Measurements from ENCODE around the gene ZACN.

Gene ZACN

GRCh38 chr17:76103274-76104139, 24.5 kb downstream of the ZACN start, which contains the start of gene EXOC7:
Gene EXOC7, minus strand, starts transcription at chr17:76103787. Its CDS starts 95 bp downstream, at chr17:76103692.
- peaks cover 6% of the 10 kb centered on the region for H3K36me3 ChIP-seq (ENCODE audit: control insufficient read depth, insufficient read depth, low read length)
- H3K27me3 ChIP-seq (ENCODE audit: control insufficient read depth, insufficient read depth, low read length) = no peaks in the 10 kb centered on the region
- H3K4me1 ChIP-seq (ENCODE audit: control insufficient read depth, insufficient read depth, low read length) = peaks cover 26% of the 10 kb centered on the region
- H3K4me3 ChIP-seq (ENCODE audit: low read length) = peak within 1 kb of the TSS; percentile 92
- H3K9ac ChIP-seq (ENCODE audit: low read length) = peak within 1 kb of the TSS; percentile 87
- no peaks in the 10 kb centered on the region for H3K9me3 ChIP-seq (ENCODE audit: control insufficient read depth, low read length)

GRCh38 chr17:76104140-76104895, 25.3 kb downstream of the ZACN start:
- Histone ChIP-seq H3K36me3 (ENCODE audit: control insufficient read depth, insufficient read depth, low read length) (peaks cover 6% of the 10 kb centered on the region), H3K9me3 (ENCODE audit: control insufficient read depth, low read length) (no peaks in the 10 kb centered on the region), H3K4me1 (ENCODE audit: control insufficient read depth, insufficient read depth, low read length) (peaks cover 26% of the 10 kb centered on the region), H3K27me3 (ENCODE audit: control insufficient read depth, insufficient read depth, low read length) (no peaks in the 10 kb centered on the region), H3K9ac (ENCODE audit: low read length) (peak overlapping the region; percentile 87), H3K4me3 (ENCODE audit: low read length) (peak overlapping the region; percentile 92)

DNA sequence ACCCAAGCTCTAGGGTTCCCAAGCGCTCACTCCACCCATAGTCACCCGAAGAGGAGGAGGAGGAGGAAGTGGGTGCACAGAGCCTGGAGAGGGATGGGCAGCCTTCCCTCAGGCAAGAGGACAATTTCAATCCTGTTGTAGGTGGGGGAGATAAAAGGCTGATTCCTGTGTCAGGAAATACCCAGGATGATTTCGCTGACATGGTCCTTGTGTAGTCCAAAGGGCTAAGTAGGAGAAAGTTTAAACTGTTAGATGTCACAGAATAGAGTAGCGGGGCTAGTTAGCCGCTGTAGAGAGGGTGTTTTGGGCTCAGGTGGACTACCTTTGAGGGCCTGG, 25.9 kb downstream of the ZACN start:
- no peak overlapping the region for H3K4me3 ChIP-seq (ENCODE audit: low read length)
- peaks cover 6% of the 10 kb centered on the region for H3K36me3 ChIP-seq (ENCODE audit: control insufficient read depth, insufficient read depth, low read length)
- H3K27me3 ChIP-seq (ENCODE audit: control insufficient read depth, insufficient read depth, low read length) = no peaks in the 10 kb centered on the region
- no peak overlapping the region for H3K9ac ChIP-seq (ENCODE audit: low read length)
- peaks cover 26% of the 10 kb centered on the region for H3K4me1 ChIP-seq (ENCODE audit: control insufficient read depth, insufficient read depth, low read length)
- no peaks in the 10 kb centered on the region for H3K9me3 ChIP-seq (ENCODE audit: control insufficient read depth, low read length)

DNA sequence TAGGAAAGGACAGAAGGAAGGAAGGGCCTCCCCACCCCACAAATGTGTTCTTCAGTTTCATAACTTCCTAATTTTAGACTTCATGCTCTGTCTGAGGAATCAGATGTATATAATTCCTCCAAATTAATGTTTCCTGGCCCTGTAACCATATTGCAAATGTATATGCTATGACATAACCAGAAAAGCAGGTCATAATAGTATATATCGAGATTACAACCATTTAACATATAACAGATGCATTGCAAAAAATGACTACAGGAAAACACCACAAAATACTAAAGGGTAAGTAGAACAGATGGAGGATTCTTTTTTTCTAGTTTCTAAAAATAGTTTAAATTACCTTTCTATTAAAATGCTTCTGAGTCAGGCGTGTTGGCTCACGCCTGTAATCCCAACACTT, 27.7 kb downstream of the ZACN start:
- H3K9ac ChIP-seq (ENCODE audit: low read length) = no peak overlapping the region
- H3K27me3 ChIP-seq (ENCODE audit: control insufficient read depth, insufficient read depth, low read length) = no peaks in the 10 kb centered on the region
- no peaks in the 10 kb centered on the region for H3K36me3 ChIP-seq (ENCODE audit: control insufficient read depth, insufficient read depth, low read length)
- peaks cover 26% of the 10 kb centered on the region for H3K4me1 ChIP-seq (ENCODE audit: control insufficient read depth, insufficient read depth, low read length)
- no peaks in the 10 kb centered on the region for H3K9me3 ChIP-seq (ENCODE audit: control insufficient read depth, low read length)
- no peak overlapping the region for H3K4me3 ChIP-seq (ENCODE audit: low read length)

GRCh38 chr17:76107509-76107908, 28.5 kb downstream of the ZACN start:
- Histone ChIP-seq H3K4me1 (ENCODE audit: control insufficient read depth, insufficient read depth, low read length) (peaks cover 26% of the 10 kb centered on the region), H3K4me3 (ENCODE audit: low read length) (no peak overlapping the region), H3K9me3 (ENCODE audit: control insufficient read depth, low read length) (no peaks in the 10 kb centered on the region), H3K27me3 (ENCODE audit: control insufficient read depth, insufficient read depth, low read length) (no peaks in the 10 kb centered on the region), H3K36me3 (ENCODE audit: control insufficient read depth, insufficient read depth, low read length) (no peaks in the 10 kb centered on the region), H3K9ac (ENCODE audit: low read length) (no peak overlapping the region)

GRCh38 chr17:76111956-76112355, 33.0 kb downstream of the ZACN start:
- no peaks in the 10 kb centered on the region for H3K36me3 ChIP-seq (ENCODE audit: control insufficient read depth, insufficient read depth, low read length)
- H3K9me3 ChIP-seq (ENCODE audit: control insufficient read depth, low read length) = no peaks in the 10 kb centered on the region
- no peak overlapping the region for H3K9ac ChIP-seq (ENCODE audit: low read length)
- H3K4me3 ChIP-seq (ENCODE audit: low read length) = no peak overlapping the region
- no peaks in the 10 kb centered on the region for H3K4me1 ChIP-seq (ENCODE audit: control insufficient read depth, insufficient read depth, low read length)
- H3K27me3 ChIP-seq (ENCODE audit: control insufficient read depth, insufficient read depth, low read length) = no peaks in the 10 kb centered on the region

- no peak overlapping the region for H3K9ac ChIP-seq (ENCODE audit: low read length)
- no peaks in the 10 kb centered on the region for H3K4me1 ChIP-seq (ENCODE audit: control insufficient read depth, insufficient read depth, low read length)
- H3K27me3 ChIP-seq (ENCODE audit: control insufficient read depth, insufficient read depth, low read length) = no peaks in the 10 kb centered on the region
- no peaks in the 10 kb centered on the region for H3K9me3 ChIP-seq (ENCODE audit: control insufficient read depth, low read length)
- no peak overlapping the region for H3K4me3 ChIP-seq (ENCODE audit: low read length)
- H3K36me3 ChIP-seq (ENCODE audit: control insufficient read depth, insufficient read depth, low read length) = no peaks in the 10 kb centered on the region
These were observed 36.3 kb downstream of the ZACN start for GRCh38 chr17:76115138-76115754.

GRCh38 chr17:76119409-76120371, 40.7 kb downstream of the ZACN start:
- Histone ChIP-seq H3K9me3 (ENCODE audit: control insufficient read depth, low read length) (no peaks in the 10 kb centered on the region), H3K4me3 (ENCODE audit: low read length) (no peak overlapping the region), H3K36me3 (ENCODE audit: control insufficient read depth, insufficient read depth, low read length) (no peaks in the 10 kb centered on the region), H3K4me1 (ENCODE audit: control insufficient read depth, insufficient read depth, low read length) (peaks cover 8% of the 10 kb centered on the region), H3K27me3 (ENCODE audit: control insufficient read depth, insufficient read depth, low read length) (no peaks in the 10 kb centered on the region), H3K9ac (ENCODE audit: low read length) (no peak overlapping the region)

GRCh38 chr17:76120658-76121008, 41.7 kb downstream of the ZACN start:
- no peak overlapping the region for H3K9ac ChIP-seq (ENCODE audit: low read length)
- peaks cover 8% of the 10 kb centered on the region for H3K4me1 ChIP-seq (ENCODE audit: control insufficient read depth, insufficient read depth, low read length)
- no peaks in the 10 kb centered on the region for H3K36me3 ChIP-seq (ENCODE audit: control insufficient read depth, insufficient read depth, low read length)
- H3K4me3 ChIP-seq (ENCODE audit: low read length) = no peak overlapping the region
- no peaks in the 10 kb centered on the region for H3K27me3 ChIP-seq (ENCODE audit: control insufficient read depth, insufficient read depth, low read length)
- H3K9me3 ChIP-seq (ENCODE audit: control insufficient read depth, low read length) = no peaks in the 10 kb centered on the region

DNA sequence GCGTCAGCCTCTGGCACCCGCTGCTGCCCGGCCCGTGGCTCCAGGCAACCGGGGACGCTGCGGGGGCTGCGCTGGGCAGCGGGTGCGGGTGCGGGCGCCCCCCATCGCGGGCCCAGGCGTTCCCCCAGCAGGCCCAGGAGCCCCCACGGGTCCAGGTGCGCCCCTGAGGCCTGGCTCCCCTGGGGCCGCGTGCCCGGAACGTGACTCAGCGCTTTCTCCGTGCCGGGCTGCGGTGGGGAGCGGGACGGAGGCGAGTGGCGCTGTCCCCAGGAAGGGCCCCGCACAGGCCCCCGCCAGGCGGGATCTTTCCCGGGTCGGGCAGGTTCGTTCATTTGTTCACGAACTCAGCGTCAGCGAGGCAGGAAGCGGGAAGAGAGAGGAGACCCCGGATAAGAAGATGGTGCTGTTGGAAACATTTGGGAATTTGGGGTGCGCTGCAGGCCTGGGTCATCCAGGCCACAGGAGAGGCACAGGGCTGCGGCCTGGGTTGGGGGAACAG, 43.0 kb downstream of the ZACN start:
- H3K4me3 ChIP-seq (ENCODE audit: low read length) = no peak overlapping the region
- peaks cover 8% of the 10 kb centered on the region for H3K4me1 ChIP-seq (ENCODE audit: control insufficient read depth, insufficient read depth, low read length)
- H3K27me3 ChIP-seq (ENCODE audit: control insufficient read depth, insufficient read depth, low read length) = no peaks in the 10 kb centered on the region
- H3K36me3 ChIP-seq (ENCODE audit: control insufficient read depth, insufficient read depth, low read length) = no peaks in the 10 kb centered on the region
- H3K9ac ChIP-seq (ENCODE audit: low read length) = peak overlapping the region; percentile 66
- no peaks in the 10 kb centered on the region for H3K9me3 ChIP-seq (ENCODE audit: control insufficient read depth, low read length)

- Histone ChIP-seq H3K9me3 (ENCODE audit: control insufficient read depth, low read length) (no peaks in the 10 kb centered on the region), H3K36me3 (ENCODE audit: control insufficient read depth, insufficient read depth, low read length) (no peaks in the 10 kb centered on the region), H3K4me3 (ENCODE audit: low read length) (no peak overlapping the region), H3K4me1 (ENCODE audit: control insufficient read depth, insufficient read depth, low read length) (peaks cover 8% of the 10 kb centered on the region), H3K27me3 (ENCODE audit: control insufficient read depth, insufficient read depth, low read length) (no peaks in the 10 kb centered on the region), H3K9ac (ENCODE audit: low read length) (peak overlapping the region; percentile 66)
These were observed 43.6 kb downstream of the ZACN start for GRCh38 chr17:76122431-76123190.
